GM19463 (cell line): ENCODE data around the gene NDE1.
"Not testable (repeated sequence)": the region's sequence is repeated elsewhere in the genome, so short reads cannot be mapped to it uniquely, and the experiment has no call there.

Experiments
- ATAC-seq: cut with Tn5 transposase; IDR thresholded peaks from one replicate; pipeline ENCODE4 v1.9.1; 2021; ENCODE audit warnings: mild to moderate bottlenecking, moderate library complexity; ENCODE audit not compliant: unreplicated experiment

Gene NDE1

DNA sequence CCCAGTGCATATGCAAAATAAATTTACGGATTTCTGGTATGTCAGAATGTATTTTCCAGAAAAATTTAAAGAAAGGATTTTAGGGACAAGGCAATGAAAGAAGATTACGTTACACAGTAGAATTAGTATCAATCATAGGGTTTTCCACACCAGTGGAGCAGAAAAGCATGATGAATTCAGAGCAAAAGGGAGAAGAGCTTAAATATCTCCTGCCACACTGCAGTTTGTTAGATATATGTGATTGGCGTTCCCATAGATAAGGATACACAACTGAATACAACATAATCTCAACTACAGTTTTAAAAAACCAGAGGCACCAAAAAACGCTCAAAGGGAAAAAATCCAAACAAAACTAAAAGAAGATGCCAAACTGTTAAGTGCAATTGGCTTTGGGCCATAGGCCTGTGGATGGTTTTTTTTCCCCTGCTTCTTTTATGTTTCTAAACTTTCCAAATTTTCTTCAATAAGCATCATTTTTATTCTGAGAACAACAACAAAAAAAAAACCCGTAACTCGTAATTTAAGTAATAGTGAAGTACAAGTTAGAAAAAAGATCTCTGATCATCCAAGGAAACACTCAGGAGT lies 29.3 kb upstream of the NDE1 start:
- no peak for ATAC-seq

DNA sequence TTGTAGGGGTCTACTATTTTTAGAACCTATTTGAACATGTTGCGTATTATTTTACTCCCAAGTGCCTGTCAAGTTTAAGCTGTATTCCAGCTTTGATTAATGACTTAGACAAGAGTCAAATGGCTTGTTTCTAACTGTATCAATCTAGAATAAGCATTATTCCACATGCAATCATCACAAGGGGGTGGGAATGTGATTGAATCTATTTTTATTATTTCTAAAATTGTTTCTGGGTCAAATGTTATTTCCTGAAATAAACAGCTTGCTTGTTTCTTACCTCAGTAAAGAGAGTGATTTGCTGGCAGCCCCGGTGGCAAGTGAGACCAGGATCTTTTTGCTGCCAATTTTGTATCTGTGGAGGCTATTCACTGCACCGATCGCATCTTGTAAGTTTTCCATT lies 28.6 kb upstream of the NDE1 start:
- no peak for ATAC-seq

DNA sequence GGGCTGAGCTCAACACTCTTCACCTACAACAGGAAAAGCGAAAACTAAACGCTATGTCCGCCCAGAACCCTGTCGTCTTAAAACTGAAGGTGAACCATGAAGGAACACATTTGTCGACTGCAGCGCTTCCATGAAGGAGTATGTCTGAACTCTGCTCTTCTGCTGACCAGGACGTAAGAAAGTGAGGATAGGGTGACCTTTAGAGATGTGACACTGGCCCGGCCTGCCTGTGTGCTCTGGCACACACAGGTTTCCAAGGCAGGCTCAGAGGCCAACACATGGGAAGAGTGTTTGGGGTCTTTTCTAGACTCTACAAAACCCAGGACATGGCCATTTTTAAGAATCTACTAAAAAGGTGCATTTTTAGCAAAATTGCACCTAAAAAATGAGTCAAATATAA lies 28.2 kb upstream of the NDE1 start:
- ATAC-seq, result no peak

DNA sequence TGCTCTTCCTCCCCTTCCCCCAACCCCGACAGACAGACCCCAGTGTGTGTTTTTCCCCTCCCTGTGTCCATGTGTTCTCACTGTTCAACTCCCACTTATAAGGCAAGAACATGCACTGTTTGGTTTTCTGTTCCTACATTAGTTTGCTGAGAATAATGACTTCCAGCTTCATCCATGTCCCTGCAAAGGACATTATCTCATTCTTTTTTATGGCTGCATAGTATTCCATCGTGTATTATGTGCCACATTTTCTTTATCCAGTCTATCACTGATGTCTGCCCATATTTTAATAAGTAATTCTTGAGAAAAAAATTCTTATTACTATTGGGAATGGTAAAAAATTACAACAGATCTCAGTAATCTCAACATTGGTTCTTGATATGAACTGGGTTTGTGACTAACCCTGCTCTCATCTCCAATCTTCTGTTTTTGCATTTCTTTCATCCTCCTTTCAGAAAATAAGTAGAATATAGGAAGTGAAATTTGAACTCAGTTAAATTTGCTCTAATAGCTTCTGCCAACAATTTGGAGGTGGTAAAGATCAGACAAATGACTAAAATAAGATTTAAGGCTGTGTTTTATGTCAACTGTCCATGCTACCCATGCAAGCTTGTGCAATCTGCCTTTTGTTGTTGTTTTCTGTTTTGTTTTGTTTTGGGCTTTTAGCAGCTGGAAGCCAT lies 18.2 kb upstream of the NDE1 start:
- no peak for ATAC-seq

DNA sequence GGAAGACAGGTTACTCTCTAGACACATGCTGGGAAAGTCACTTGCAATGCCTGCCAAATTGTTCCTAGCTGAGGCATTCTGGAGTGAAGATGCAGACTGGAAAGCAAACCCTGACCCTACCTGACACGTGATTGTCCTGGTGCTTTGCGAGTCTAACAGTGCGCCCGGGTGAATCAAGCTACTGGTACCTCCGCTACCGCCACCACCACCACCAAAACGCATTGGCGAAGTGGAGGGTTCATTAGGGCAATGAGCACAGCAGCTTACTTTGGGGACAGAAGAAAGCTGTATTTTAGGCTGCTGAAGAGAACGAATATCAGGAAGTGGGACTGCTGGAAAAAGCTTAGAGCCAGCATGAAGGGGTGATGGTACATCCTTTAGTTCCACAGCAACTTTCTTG lies 14.1 kb upstream of the NDE1 start:
- no peak for ATAC-seq

DNA sequence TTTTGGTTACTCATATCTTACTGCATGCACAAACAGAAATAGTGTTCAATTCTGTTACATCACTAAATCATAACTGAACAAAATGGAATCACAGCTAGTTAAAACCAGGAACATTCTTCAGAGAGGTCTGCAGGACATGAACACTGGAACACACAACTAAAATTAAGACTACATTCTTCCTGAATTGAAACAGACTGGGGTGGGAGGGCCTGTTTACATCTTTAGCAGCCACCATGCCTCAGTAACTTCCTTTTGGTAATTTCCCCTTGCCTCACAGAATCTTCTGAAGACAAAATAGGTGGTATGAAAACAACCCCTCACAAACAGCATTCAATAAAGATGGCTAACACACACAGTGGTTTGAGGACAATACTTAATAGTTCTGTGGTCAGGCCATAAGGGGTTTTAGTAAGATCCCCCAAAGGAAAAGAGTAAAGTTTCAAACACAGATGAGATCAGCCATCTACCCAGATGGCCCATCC lies 13.6 kb upstream of the NDE1 start:
- ATAC-seq, result no peak

DNA sequence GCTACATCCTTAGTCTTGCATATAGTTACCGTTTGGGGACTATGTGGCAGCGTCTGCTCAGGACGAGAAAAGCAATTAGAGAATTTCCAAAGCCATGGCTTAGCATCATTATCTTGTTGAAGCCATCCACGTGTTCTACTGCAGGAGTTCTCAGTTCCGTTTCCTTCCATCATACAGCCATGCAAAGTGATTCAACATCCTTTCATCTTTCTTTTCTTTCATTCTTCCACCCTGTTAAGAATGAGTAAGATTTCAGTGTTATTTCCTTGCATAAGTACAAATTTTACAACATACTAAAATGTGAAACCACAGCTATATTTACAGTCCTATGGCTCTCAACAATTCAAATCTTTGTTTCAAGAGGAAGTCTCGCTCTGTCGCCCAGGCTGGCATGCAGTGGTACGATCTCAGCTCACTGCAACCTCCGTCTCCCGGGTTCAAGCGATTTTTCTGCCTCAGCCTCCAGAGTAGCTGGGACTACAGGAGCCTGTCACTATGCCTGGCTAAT lies 10.9 kb upstream of the NDE1 start:
- no peak for ATAC-seq

DNA sequence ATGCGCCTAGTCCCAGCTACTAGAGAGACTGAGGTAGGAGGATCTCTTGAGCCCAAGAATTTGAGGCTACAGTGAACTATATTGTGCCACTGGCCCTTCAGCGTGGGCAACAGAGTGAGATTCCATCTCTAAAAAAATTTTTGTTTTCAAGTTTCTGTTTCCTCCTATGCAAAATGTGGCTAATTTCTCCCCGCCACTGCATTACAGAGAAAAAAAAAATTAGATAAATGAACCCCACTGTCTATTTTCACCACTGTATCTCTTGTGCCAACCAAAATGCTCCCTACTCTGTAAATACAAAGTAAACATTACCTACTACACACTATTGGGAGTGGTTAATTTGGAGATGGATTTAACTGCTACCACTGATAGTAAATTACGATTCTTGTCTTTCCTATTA lies 9.1 kb upstream of the NDE1 start:
- no peak for ATAC-seq

DNA sequence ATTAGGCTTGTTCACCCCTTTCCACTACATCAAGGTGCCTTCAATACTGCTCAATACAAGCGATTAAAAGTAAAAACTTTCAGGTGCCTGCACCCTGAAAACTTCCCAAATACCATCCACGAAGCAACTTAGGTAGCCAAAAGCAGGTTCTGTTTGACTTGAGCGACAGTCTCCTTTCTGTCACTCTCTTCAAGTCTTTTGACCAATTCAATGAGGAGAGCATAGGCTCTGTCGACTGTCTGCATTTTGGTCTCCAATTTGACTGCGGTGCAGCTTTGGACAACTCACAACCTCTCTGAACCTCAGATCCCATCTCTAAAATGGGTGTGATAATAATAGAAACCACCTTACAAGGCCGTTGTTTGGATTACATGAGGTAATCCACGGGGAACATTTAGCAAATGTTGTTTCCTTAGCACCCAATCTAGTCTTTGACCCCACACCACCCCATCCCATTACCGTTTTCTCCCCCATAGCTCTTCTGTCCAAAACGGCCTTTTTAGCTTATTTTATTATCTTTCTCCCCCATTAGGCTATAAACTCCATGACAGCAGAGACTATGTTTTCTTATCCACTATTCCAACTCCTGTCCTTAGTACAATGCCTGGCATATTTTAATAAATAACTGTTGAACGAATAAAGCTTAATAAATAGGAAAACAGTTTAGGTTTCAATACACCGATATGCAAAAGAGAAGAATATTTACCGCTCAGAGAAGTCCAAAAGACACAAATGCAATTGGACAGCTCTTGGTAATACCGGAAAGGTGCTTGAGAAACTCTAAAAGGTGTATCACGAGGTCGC lies 8.1 kb upstream of the NDE1 start:
- no peak for ATAC-seq

DNA sequence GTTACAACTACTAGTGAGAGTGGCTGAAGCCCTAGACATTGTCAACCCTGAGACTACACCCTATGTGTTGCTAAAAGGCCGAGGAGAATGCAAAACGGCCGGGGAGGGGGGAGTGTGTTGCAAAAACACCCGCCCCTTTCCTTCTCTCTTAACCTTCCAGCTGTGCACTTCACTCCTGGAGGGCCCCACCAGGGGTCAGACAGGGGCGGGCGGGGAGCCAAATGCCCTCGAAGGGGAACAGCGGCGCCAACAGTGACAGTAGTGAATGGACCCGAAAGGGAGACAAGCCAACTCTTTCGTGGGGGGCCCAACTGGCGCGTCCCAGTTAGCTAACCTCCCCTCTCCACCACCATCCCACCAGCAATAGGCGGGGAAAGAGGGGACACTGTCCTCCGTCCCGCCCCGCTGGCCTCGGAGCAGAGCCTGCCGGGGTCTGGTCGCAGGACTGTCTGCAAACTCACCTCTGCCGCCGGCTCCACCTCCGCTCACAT lies 7.4 kb upstream of the NDE1 start:
- peak; percentile 64 for ATAC-seq

DNA sequence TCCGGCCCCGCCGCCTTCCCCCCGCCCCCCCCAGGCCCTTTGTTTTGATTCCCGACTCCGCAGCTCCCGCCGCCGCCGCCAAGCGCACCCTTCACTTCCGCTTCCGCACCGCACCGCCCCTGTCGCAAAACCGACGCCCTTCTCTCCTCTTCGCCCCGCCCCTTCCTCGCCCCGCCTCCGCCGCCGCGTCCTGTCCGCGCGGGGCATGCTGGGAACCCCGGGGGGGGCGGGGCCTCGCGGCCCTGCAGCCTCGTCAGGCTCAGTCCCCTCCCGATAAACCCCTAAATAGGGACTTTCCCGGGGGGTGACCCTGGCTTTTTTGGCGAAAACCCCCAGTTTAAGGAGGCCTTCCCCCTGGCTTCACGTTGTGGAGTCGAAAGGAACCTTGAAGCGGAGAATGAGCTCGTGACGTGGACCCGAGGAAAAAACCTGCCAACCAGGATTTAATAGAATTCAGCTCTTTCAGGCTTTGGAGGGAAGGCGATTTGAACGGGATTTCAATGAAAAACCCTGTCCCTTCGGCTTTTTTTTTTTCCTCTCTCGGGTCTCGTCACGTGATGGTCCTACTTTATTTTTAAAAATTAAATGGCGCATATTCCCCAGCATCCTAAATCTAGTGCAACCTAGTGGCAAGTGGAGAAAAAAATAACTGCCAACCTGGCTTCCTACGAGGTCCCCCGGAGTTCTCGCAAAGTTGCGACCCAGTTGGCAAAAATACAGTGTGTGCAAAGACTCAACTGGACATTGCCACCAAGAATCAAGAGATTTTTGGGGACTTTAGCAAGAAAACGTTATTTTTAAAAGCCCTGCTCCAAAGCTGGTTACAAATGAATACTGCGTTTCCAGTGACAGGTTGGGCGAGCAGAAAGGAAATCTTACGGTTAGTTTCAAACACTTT lies 6.7 kb upstream of the NDE1 start, which contains the start of gene MARF1:
MARF1 (minus strand) TSS at position 107 of the 898 bp plus-strand sequence. CDS start 3,921 bp downstream, outside the sequence.
- ATAC-seq, result peak; percentile 46

DNA sequence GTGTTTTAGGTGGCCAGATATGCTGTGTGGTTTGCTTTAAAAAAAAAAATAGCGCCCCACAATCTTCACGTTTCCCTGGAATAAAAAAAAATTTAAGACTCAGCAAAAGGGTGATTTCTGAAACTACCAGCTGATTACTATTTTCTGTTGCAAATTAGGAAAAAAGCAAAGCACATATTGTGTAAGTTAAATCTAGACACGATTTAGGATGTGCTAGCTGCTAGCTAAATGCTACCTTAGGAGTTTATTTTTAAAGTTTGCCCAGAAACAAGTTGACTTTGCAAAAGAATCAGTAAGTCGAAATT lies 6.1 kb upstream of the NDE1 start:
- no peak for ATAC-seq

DNA sequence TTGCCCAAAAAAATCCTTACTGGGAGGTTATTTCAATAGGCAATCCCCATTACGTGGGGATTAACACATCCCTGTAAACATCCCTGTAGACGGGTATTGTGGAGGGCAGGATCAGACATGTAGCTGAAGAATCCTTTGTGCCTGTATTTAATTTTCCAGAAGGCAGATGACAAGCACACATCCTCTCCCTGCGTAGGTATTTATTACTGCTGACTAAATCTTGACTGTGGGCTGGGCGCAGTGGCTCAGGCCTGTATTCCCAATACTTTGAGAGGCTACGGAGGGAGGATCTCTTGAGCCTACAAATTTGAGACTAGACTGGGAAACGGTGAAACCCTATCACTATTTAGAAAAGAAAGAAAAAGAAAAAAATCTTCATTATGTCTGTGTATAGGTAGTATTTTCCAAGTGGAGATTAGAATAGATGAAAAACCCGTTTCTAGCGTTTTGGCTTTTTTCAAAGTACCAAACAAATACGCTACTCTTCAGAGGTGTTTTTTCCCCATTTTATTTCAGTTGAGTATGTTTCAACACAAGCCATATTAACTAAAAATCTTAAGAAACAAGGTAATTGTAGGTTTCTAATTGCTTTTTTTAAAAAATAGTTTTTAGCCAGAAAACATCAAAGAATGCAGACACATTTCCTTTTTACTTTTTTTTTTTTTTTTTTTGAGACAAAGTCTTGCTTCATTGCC lies 5.6 kb upstream of the NDE1 start:
- no peak for ATAC-seq

DNA sequence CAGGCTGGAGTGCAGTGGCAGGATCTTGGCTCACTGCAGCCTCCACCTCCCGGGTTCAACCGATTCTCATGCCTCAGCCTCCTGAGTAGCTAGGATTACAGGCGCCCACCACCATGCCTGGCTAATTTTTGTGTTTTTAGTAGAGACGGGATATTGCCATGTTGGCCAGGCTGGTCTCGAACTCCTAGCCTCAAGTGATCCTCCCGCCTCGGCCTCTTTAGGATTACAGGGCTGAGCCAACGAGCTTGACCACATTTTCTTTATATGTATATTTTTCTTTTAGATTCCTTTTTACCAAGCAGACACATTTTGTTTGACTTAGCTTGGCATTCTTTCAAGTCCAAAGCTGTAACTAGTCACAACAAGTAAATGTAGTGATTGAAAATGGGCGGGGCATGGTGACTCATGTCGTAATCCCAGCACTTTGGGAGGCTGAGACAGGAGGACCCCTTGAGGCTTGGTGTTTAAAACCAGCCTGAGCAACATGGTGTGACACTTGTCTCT lies 5.0 kb upstream of the NDE1 start:
- ATAC-seq, result not testable (repeated sequence)

DNA sequence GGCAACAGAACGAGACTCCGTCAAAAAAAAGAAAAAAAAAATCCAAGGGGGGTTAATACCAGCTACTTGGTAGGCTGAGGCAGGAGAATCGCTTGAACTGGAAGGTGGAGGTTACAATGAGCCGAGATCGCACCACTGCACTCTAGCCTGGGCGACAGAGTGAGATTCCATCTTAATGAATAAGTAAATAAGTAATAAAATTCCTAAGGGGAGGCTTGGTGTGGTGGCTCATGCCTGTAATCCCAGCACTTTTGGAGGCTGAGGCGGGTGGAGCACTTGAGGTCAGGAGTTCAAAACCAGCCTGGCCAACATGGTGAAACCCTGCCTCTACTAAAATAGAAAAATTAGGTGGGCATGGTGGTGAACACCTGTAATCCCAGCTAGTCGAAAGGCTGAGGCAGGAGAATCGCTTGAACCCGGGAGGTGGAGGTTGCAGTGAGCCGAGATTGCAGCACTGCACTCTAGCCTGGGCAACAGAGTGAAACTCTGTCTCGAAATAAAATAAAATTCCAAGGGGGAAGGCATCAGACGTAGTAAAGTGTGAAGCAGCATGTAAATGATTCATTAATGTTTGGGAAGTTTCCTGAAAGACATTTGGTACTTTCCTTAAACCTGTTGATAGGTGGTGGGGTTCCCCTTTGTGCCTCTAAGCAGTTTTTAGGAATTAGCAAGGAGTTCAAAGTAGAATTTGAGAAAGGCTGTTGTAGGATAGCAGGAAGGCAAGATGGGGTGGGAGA lies 3.3 kb upstream of the NDE1 start:
- ATAC-seq, result not testable (repeated sequence)

DNA sequence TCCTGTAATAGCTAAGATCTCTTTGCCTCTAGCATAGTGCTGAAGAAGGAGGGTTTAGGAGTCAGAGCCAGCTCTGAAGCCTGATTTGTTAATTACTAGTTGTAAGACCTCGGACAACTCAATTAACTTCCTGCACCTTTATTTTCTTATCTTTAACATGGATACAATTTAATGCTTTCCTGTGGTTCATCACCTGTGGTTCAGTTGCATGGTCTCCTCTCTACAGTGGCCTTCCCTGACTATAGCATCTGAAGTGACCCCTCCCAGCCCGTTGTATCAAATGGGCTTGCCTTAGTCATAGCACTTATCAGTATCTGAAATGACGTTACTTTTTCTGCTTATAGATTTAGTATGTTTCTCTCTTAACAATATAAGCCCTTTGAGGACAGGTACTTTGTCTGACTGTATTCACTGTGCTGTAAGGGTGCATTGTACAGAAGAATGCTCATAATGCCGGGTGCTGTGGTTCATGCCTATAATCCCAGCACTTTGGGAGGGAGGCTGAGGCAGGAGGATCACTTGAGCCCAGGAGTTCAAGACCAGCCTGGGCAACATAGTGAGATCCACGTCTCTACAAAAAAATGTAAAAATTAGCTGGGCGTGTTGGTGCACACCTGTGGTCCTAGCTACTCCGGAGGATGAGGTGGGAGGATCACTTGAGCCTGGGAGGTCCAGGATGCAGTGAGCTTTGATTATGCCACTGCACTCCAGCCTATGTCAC lies 2.6 kb upstream of the NDE1 start:
- no peak for ATAC-seq

DNA sequence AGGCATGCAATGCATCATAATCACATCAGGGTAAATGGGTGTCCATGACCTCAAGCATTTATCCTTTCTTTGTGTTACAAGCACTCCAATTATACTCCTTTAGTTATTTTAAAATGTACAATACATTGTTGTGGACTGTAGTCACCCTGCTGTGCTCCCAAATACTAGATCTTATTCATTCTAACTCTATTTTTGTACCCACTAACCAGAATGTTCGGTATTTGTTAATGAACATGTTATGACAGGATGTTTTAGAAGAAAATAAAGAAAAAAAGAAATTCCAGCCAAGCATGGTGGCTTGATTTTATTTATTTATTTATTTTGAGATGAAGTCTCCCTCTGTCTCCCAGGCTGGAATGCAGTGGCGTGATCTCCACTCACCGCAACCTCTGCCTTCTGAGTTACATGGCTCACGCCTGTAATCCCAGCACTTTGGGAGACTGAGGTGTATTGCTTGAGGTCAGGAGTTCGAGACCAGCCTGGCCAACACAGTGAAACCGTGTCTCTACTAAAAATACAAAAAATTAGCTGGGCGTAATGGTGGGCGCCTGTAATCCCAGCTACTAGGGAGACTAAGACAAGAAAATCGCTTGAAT lies 1.8 kb upstream of the NDE1 start:
- ATAC-seq, result no peak

DNA sequence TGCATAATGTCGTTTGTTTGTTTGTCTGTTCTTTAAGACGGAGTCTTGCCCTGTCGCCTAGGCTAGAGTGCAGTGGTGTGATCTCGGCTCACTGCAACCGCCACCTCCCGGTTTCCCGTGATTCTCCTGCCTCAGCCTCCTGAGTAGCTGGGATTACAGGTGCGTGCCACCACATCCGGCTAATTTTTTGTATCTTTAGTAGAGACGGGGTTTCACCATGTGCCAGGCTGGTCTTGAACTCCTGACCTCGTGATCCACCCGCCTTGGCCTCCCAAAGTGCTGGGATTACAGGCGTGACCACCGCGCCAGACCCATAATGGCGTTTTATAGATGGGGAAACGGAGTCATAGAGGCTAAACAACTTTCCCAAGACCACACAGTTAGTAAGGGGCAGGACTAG lies 734 bp upstream of the NDE1 start:
- ATAC-seq, result not testable (repeated sequence)
